OCI-LY7 (cell line): ENCODE results near the gene PIP4K2A. TPM values are rescaled to one million over a fixed set of nuclear protein-coding genes. Genes with fewer than 3 reads are reported as not detected.
"Not testable (repeated sequence)": the region's sequence is repeated elsewhere in the genome, so short reads cannot be mapped to it uniquely, and the experiment has no call there.

ENCODE experiments used
- BruUV-seq: library from RNA; stranded (reverse); fragments of 400-500 nt; replicated peaks from 2 replicates; lab custom pipeline; 2021; lab: Mats Ljungman, UMichigan
- CTCF ChIA-PET: fragments of 300-600 bp; sonication (Branson Sonifier 250); formaldehyde crosslinking; loops from one replicate; lab custom pipeline; 2022; ENCODE audit warnings: antibody characterized with exemption; ENCODE audit not compliant: unreplicated experiment; lab: Charles Lee
- POLR2A ChIA-PET: fragments of 300-600 bp; sonication (Branson Sonifier 250); formaldehyde crosslinking; loops from one replicate; lab custom pipeline; 2022; ENCODE audit warnings: antibody characterized with exemption; lab: Charles Lee
- DNase-seq: peaks from one replicate; pipeline ENCODE4 v3.0.0-alpha.2; 2015; ENCODE audit warnings: low spot score
- H2AFZ ChIP-seq: fragments of 200-600 bp; sonication (generic), shearing (Covaris generic); 2 replicates; pipeline ENCODE4 v1.6.1; 2014; ENCODE audit warnings: mild to moderate bottlenecking, antibody characterized with exemption, low read length, moderate library complexity
- H3K27ac ChIP-seq: fragments of 200-600 bp; sonication (generic); 2 replicates; pipeline ENCODE4 v1.5.1; 2014; ENCODE audit warnings: mixed run types, low read depth, mild to moderate bottlenecking, moderate library complexity, low read length, inconsistent platforms; ENCODE audit not compliant: poor library complexity, severe bottlenecking
- H3K36me3 ChIP-seq: fragments of 200-600 bp; sonication (generic); 2 replicates; pipeline ENCODE4 v1.6.1; 2014; ENCODE audit warnings: mild to moderate bottlenecking, antibody characterized with exemption, low read length, moderate library complexity, mixed read lengths; ENCODE audit not compliant: insufficient read depth
- H3K4me1 ChIP-seq: fragments of 200-600 bp; sonication (generic); 2 replicates; pipeline ENCODE4 v1.5.1; 2014; ENCODE audit warnings: mild to moderate bottlenecking, low read length; ENCODE audit not compliant: insufficient read depth, poor library complexity, severe bottlenecking
- H3K4me2 ChIP-seq: fragments of 200-600 bp; sonication (generic); 2 replicates; pipeline ENCODE4 v1.6.1; 2014; ENCODE audit warnings: mild to moderate bottlenecking, low read length
- H3K4me3 ChIP-seq: fragments of 200-600 bp; sonication (generic); 2 replicates; pipeline ENCODE4 v1.5.1; 2014; ENCODE audit warnings: mild to moderate bottlenecking, low read depth, low read length; ENCODE audit not compliant: poor library complexity, severe bottlenecking
- H3K79me2 ChIP-seq: fragments of 200-600 bp; sonication (generic); 2 replicates; pipeline ENCODE4 v1.6.1; 2016; ENCODE audit warnings: low read depth, mild to moderate bottlenecking, low read length, moderate library complexity, mixed read lengths; ENCODE audit not compliant: insufficient read depth
- H3K9me2 ChIP-seq: fragments of 200-600 bp; sonication (generic); 2 replicates; pipeline ENCODE4 v1.6.1; 2016; ENCODE audit warnings: mild to moderate bottlenecking, low read length, mixed read lengths; ENCODE audit not compliant: insufficient read depth
- H3K9me3 ChIP-seq: fragments of 200-600 bp; sonication (generic); 2 replicates; pipeline ENCODE4 v1.6.1; 2014; ENCODE audit warnings: mild to moderate bottlenecking, mixed run types, low read length, mixed read lengths
- H4K20me1 ChIP-seq: fragments of 200-600 bp; sonication (generic); 2 replicates; pipeline ENCODE4 v1.6.1; 2014; ENCODE audit warnings: mild to moderate bottlenecking, antibody characterized with exemption, low read length, moderate library complexity, mixed read lengths; ENCODE audit not compliant: insufficient read depth
- EZH2phosphoT487 ChIP-seq: fragments of 200-600 bp; sonication (generic); IDR thresholded peaks from 2 replicates; pipeline ENCODE4 v1.6.1; 2018; ENCODE audit warnings: low read depth, borderline replicate concordance, mild to moderate bottlenecking, mixed run types, antibody characterized with exemption, low read length, moderate library complexity, mixed read lengths
- intact Hi-C: fragments of 100-400 bp; cut with micrococcal nuclease; formaldehyde crosslinking; loops from one replicate; pipeline ENCODE4 v1.10.0; 2022; ENCODE audit not compliant: unreplicated experiment
- total RNA-seq, 2 experiments: library from RNA; depleted of rRNA in 1 of 2; stranded (reverse); fragments of >200 nt in 1 of 2; shearing (Covaris generic) in 1 of 2; gene quantifications; 2 replicates each; pipeline ENCODE4 v1.2.3, GENCODE V29; 2014 to 2022
- TF ChIP-seq, protein P1 (sequence below): fragments of 200-600 bp; sonication (generic); conservative IDR thresholded peaks from 2 replicates; pipeline ENCODE4 v1.5.1; 2014; ENCODE audit warnings: mild to moderate bottlenecking, antibody characterized with exemption, low read length, moderate library complexity, mixed read lengths

The PIP4K2A gene
- total RNA-seq, 2 experiments from 2014 or later: 32.5 to 42.6 TPM

DNA sequence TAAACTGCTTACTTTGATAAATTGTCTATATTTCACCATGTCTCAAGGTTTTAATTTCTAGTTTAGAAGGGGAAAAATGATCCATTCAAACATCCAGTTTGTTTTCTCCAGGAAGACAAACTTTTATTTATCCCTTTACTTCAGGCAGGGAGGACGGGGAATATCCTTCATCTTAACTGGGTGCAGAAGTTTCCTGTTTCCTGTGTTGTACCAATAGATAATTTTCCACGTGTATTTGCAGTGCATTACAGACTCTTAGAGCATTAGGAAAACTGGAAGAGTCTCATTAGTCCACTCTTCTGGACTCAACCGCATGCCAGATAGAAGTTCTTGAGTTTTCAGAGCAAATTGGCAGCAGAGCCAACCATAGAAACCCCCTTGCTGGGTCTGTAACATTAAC is 39.4 kb upstream of the PIP4K2A start:
- no peak for DNase-seq
- Histone ChIP-seq H4K20me1 (no peaks in the 10 kb centered on the region), H3K36me3 (no peaks in the 10 kb centered on the region), H3K4me2 (no peak overlapping the region), H3K9me3 (no peaks in the 10 kb centered on the region), H3K4me3 (no peak overlapping the region), H3K79me2 (no peaks in the 10 kb centered on the region), H3K27ac (no peak overlapping the region), H2AFZ (no peak overlapping the region), H3K9me2 (no peaks in the 10 kb centered on the region), H3K4me1 (no peaks in the 10 kb centered on the region)
- intact Hi-C loops: no loop called here
- ChIA-PET POLR2A (no interaction called here), CTCF (no interaction called here)
- BruUV-seq: no TSS peak
- TF ChIP-seq EZH2phosphoT487: no peak
- TF ChIP-seq, protein P1, sequence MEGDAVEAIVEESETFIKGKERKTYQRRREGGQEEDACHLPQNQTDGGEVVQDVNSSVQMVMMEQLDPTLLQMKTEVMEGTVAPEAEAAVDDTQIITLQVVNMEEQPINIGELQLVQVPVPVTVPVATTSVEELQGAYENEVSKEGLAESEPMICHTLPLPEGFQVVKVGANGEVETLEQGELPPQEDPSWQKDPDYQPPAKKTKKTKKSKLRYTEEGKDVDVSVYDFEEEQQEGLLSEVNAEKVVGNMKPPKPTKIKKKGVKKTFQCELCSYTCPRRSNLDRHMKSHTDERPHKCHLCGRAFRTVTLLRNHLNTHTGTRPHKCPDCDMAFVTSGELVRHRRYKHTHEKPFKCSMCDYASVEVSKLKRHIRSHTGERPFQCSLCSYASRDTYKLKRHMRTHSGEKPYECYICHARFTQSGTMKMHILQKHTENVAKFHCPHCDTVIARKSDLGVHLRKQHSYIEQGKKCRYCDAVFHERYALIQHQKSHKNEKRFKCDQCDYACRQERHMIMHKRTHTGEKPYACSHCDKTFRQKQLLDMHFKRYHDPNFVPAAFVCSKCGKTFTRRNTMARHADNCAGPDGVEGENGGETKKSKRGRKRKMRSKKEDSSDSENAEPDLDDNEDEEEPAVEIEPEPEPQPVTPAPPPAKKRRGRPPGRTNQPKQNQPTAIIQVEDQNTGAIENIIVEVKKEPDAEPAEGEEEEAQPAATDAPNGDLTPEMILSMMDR: no peak

DNA sequence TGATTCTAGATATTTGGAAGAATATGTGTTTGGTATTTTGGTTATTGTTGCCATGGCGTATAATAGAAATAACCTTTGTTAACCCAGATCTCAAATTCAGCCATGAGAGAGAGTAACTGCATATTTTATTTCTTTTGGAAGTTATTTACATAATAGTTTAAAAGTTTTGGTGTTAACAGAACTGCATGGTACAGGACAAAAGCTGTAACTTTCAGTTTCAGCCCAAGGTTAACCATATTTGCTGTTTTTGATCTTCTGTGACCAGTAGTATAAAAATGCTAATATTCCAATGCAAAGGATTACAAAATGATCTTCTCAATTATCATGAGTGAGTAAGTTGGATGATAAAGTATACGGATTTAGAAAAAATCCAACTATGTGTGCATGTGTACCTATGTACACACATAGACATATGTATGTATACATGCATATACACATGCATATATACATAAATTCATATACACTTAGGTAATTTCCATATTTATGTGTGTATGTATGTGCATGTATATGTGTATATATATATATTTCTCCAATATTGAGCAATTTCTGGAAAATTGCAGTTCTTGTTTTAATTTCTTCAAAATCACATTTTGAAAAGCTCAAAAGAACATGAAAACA is 38.0 kb upstream of the PIP4K2A start:
- Histone ChIP-seq H3K4me3 (no peak overlapping the region), H2AFZ (no peak overlapping the region), H3K4me1 (no peaks in the 10 kb centered on the region), H3K4me2 (no peak overlapping the region), H3K79me2 (no peaks in the 10 kb centered on the region), H3K9me3 (no peaks in the 10 kb centered on the region), H3K36me3 (no peaks in the 10 kb centered on the region), H3K27ac (no peak overlapping the region), H3K9me2 (no peaks in the 10 kb centered on the region), H4K20me1 (no peaks in the 10 kb centered on the region)
- DNase-seq: no peak
- TF ChIP-seq, protein P1: no peak
- no peak for TF ChIP-seq EZH2phosphoT487
- CTCF ChIA-PET: no interaction called here
- no TSS peak for BruUV-seq
- intact Hi-C loops: no loop called here
- POLR2A ChIA-PET: no interaction called here

DNA sequence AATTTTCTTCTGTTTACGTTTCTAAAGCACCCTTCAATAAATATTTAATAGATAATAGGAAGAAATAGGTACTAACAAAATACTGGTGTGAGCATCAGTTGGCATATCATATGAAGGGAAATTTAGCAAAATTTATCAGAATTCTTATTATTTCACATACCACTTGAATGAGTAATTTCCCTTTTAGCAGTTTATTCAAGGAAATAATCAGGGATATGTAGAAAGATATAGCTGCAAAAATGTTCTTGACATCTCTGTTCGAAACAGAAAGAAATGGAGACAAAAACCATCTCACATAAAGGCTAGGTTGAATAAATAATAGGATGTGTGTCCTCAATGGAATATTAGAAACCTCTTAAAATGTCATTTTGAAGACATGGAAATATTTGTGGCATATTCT is 35.8 kb upstream of the PIP4K2A start:
- BruUV-seq: no TSS peak
- Histone ChIP-seq H4K20me1 (no peaks in the 10 kb centered on the region), H3K79me2 (no peaks in the 10 kb centered on the region), H3K4me2 (no peak overlapping the region), H3K4me3 (no peak overlapping the region), H3K27ac (no peak overlapping the region), H2AFZ (no peak overlapping the region), H3K4me1 (no peaks in the 10 kb centered on the region), H3K36me3 (no peaks in the 10 kb centered on the region), H3K9me2 (no peaks in the 10 kb centered on the region), H3K9me3 (no peaks in the 10 kb centered on the region)
- intact Hi-C loops: no loop called here
- DNase-seq: no peak
- ChIA-PET POLR2A (interaction anchor here (0.6 to 2.1 kb wide), 6 partner anchors 9 to 773 kb away, joined by 3 to 11 read pairs (median 5); no protein-coding TSS in a partner anchor), CTCF (no interaction called here)
- TF ChIP-seq EZH2phosphoT487: no peak
- TF ChIP-seq, protein P1: no peak

DNA sequence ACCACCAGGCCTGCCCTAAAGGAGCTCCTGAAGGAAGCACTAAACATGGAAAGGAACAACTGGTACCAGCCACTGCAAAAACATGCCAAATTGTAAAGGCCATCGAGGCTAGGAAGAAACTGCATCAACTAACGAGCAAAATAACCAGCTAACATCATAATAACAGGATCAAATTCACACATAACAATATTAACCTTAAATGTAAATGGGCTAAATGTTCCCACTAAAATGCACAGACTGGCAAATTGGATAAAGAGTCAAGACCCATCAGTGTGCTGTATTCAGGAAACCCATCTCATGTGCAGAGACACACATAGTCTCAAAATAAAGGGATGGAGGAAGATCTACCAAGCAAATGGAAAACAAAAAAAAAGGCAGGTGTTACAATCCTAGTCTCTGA is 30.5 kb upstream of the PIP4K2A start:
- POLR2A ChIA-PET, BruUV-seq, DNase-seq, intact Hi-C loops, CTCF ChIA-PET, H3K27ac ChIP-seq, H3K4me3 ChIP-seq, H2AFZ ChIP-seq, H3K9me2 ChIP-seq, H3K9me3 ChIP-seq, H3K79me2 ChIP-seq, H4K20me1 ChIP-seq, H3K36me3 ChIP-seq, H3K4me2 ChIP-seq: not testable (repeated sequence)
- peaks cover 13% of the 10 kb centered on the region for H3K4me1 ChIP-seq
